K562 (cell line): ENCODE results near the gene TCF25. TPM values are rescaled to one million over a fixed set of nuclear protein-coding genes. Genes with fewer than 3 reads are reported as not detected.
A peak's percentile ranks its signal among the peaks of the same experiment; 100 is the strongest.

ENCODE experiments used
- CAMTA2 ChIP-seq: fragments of 250-450 bp; sonication (Bioruptor Pico); conservative IDR thresholded peaks from 2 replicates; pipeline ENCODE4 v1.5.1; 2022
- CEBPG ChIP-seq, 3 experiments: fragments of 200-800 bp in 1 of 3; sonication (Bioruptor generic) in 1 of 3; sonication (generic) in 1 of 3; formaldehyde crosslinking in 1 of 3; IDR thresholded peaks in 2 of 3; conservative IDR thresholded peaks in 1 of 3; 2 replicates each; pipeline versions ENCODE4 v1.6.1 to v1.8.0; 2016 to 2022; ENCODE audit warnings: missing compliant biosample characterization in 2 of 3, missing genetic modification characterization in 2 of 3, mild to moderate bottlenecking in 1 of 3, missing genetic modification reagents in 1 of 3
- DACH1 ChIP-seq: fragments of 450-650 bp; IDR thresholded peaks from 2 replicates; pipeline ENCODE4 v1.6.1; 2018; ENCODE audit not compliant: partially characterized antibody
- ELF2 ChIP-seq: fragments of 250-450 bp; sonication (Bioruptor Pico); IDR thresholded peaks from 2 replicates; pipeline ENCODE4 v1.5.0; 2021; ENCODE audit warnings: mild to moderate bottlenecking
- FOXK1 ChIP-seq: sonication (generic); formaldehyde crosslinking; IDR thresholded peaks from 2 replicates; pipeline ENCODE4 v1.8.0; 2022; ENCODE audit warnings: missing genetic modification reagents, mild to moderate bottlenecking, borderline replicate concordance
- GABPB1 ChIP-seq: sonication (generic); formaldehyde crosslinking; IDR thresholded peaks from 2 replicates; pipeline ENCODE4 v1.8.0; 2022; ENCODE audit warnings: mild to moderate bottlenecking, missing genetic modification reagents
- GATAD2A ChIP-seq: fragments of 450-650 bp; IDR thresholded peaks from 2 replicates; pipeline ENCODE4 v1.6.1; 2017
- HCFC1 ChIP-seq: IDR thresholded peaks from 2 replicates; pipeline ENCODE4 v1.6.1; 2012; ENCODE audit warnings: low read depth, low read length, improper control_type of control experiment
- HMBOX1 ChIP-seq: sonication (generic); IDR thresholded peaks from 2 replicates; pipeline ENCODE4 v1.6.1; 2016
- ID3 ChIP-seq, 2 experiments: fragments of 250-450 bp in 1 of 2; fragments of 450-650 bp in 1 of 2; sonication (Bioruptor Pico) in 1 of 2; IDR thresholded peaks; 2 replicates each; pipeline versions ENCODE4 v1.6.1 to v1.8.0; 2016 to 2021; ENCODE audit warnings: mild to moderate bottlenecking in 2 of 2, moderate library complexity in 2 of 2, missing compliant biosample characterization in 1 of 2, missing genetic modification characterization in 1 of 2
- KLF6 ChIP-seq: fragments of 250-450 bp; sonication (Bioruptor Pico); IDR thresholded peaks from 2 replicates; pipeline ENCODE4 v1.4.0; 2020; ENCODE audit warnings: mild to moderate bottlenecking, moderate library complexity, borderline replicate concordance
- NFYB ChIP-seq: IDR thresholded peaks from 2 replicates; pipeline ENCODE4 v1.6.1; 2011; ENCODE audit warnings: mild to moderate bottlenecking, moderate library complexity; ENCODE audit not compliant: insufficient read length; ENCODE audit errors: extremely low read depth
- NR1H2 ChIP-seq: sonication (generic); formaldehyde crosslinking; IDR thresholded peaks from 2 replicates; pipeline ENCODE4 v1.4.0; 2020; ENCODE audit warnings: mild to moderate bottlenecking, missing genetic modification reagents
- PHF8 ChIP-seq: fragments of 200-600 bp; sonication (generic); IDR thresholded peaks from 2 replicates; pipeline ENCODE4 v1.6.1; 2012; ENCODE audit warnings: mixed run types, mild to moderate bottlenecking, inconsistent platforms, low read length, moderate library complexity, borderline replicate concordance
- SRSF1 ChIP-seq: fragments of 200-400 bp; formaldehyde crosslinking; IDR thresholded peaks from 2 replicates; pipeline ENCODE4 v1.6.1; 2017; ENCODE audit warnings: mild to moderate bottlenecking, low read depth, low read length, moderate library complexity
- STAT5B ChIP-seq: fragments of 250-450 bp; sonication (Bioruptor Pico); IDR thresholded peaks from 2 replicates; pipeline ENCODE4 v1.8.0; 2021; ENCODE audit warnings: mild to moderate bottlenecking, inconsistent platforms
- ZFP1 ChIP-seq: fragments of 450-650 bp; formaldehyde crosslinking; IDR thresholded peaks from 2 replicates; pipeline ENCODE4 v1.4.0; 2020; ENCODE audit warnings: mild to moderate bottlenecking, mixed read lengths
- ZHX1 ChIP-seq: fragments of 150-350 bp; conservative IDR thresholded peaks from 2 replicates; pipeline ENCODE4 v1.6.1; 2014; ENCODE audit warnings: low read length
- ZNF232 ChIP-seq: sonication (generic); formaldehyde crosslinking; IDR thresholded peaks from 2 replicates; pipeline ENCODE4 v1.8.0; 2022; ENCODE audit warnings: mild to moderate bottlenecking, missing genetic modification reagents
- ZNF444 ChIP-seq: fragments of 250-450 bp; sonication (Bioruptor Pico); IDR thresholded peaks from 2 replicates; pipeline ENCODE4 v1.4.0; 2020; ENCODE audit warnings: mild to moderate bottlenecking, moderate library complexity
- ZNF584 ChIP-seq: fragments of 200-800 bp; sonication (Bioruptor generic); IDR thresholded peaks from 2 replicates; pipeline ENCODE4 v1.6.1; 2016; ENCODE audit warnings: low read depth, mild to moderate bottlenecking, missing genetic modification characterization, missing compliant biosample characterization
- ZNF655 ChIP-seq: fragments of 250-450 bp; sonication (Bioruptor Pico); IDR thresholded peaks from 2 replicates; pipeline ENCODE4 v1.5.0; 2021
- polyA plus RNA-seq, 8 experiments: library from polyadenylated mRNA; depleted of rRNA in 4 of 8; stranded (reverse) in 5 of 8; unstranded in 3 of 8; fragments of >200 nt; fragmentation: Nextera tagmentation in 2 of 8; fragmentation: Illumina TruSeq in 1 of 8; extraction: Ambion mirVana in 2 of 8; extraction: Trizol in 1 of 8; gene quantifications; 2 replicates each; pipeline versions ENCODE4 v1.2.1 to v1.2.3, GENCODE V29; 2011 to 2014; ENCODE audit warnings: inconsistent platforms in 1 of 8, missing spikeins in 1 of 8
- total RNA-seq, 7 experiments: library from RNA; depleted of rRNA in 6 of 7; stranded (reverse); fragments of >200 nt in 6 of 7; fragmentation: Illumina TruSeq in 2 of 7; extraction: Trizol in 2 of 7; gene quantifications; 2 replicates each; pipeline versions ENCODE4 v1.2.1 to v1.2.3, GENCODE V29; 2011 to 2021; ENCODE audit warnings: low replicate concordance in 1 of 7

TCF25 gene
- total and polyA plus RNA-seq, 9 of the 15 experiments (the other 6 are each of a cell fraction or from before 2014, with no cell fraction given) = 9.0 to 154 (median 83.8) TPM

GRCh38 chr16:89918453-89919347 lies 45.3 kb downstream of the TCF25 start, which contains the start of gene MC1R (continued):
- TF ChIP-seq ID3 (CRISPR knock-in tag; IDR thresholded peaks at IDR 0.05) (no peak), ID3 (tag; IDR thresholded peaks at IDR 0.05) (no peak), STAT5B (CRISPR knock-in tag) (no peak), CEBPG (CRISPR knock-in tag; IDR thresholded peaks at IDR 0.05) (no peak), CEBPG (tag; conservative IDR thresholded peaks at IDR 0.05 in 1 of 2, IDR thresholded peaks at IDR 0.05 in 1 of 2) (no peak), DACH1 (no peak), GATAD2A (0 out of 2 replicates have a peak, but pooled peaks have one; percentile 36), ZNF232 (no peak), ZFP1 (CRISPR knock-in tag) (no peak), ELF2 (CRISPR knock-in tag) (no peak), NR1H2 (CRISPR knock-in tag) (no peak), HCFC1 (0 out of 2 replicates have a peak, but pooled peaks have one; percentile 12), PHF8 (no peak; the same call in 1 of the 2 replicates), NFYB (no peak), ZHX1 (no peak), ZNF584 (CRISPR knock-in tag) (no peak), GABPB1 (CRISPR knock-in tag) (no peak), ZNF655 (CRISPR knock-in tag) (no peak), KLF6 (no peak), HMBOX1 (no peak), FOXK1 (CRISPR knock-in tag) (no peak), CAMTA2 (CRISPR knock-in tag) (no peak), ZNF444 (CRISPR knock-in tag) (no peak), SRSF1 (no peak)
